ENCODE measurements around the gene SH2D1A.

Gene SH2D1A

GRCh38 chrX:124414281-124414680 is 67.9 kb downstream of the SH2D1A start:
- no peaks in the 10 kb centered on the region for H3K36me3 ChIP-seq (ENCODE audit: insufficient read depth, low read length)
- no peaks in the 10 kb centered on the region for H3K79me2 ChIP-seq (ENCODE audit: insufficient read depth, low read length)
- TF ChIP-seq CTCF (conservative IDR thresholded peaks at IDR 0.05; ENCODE audit: low read length) = no peak
- no peak for TF ChIP-seq EZH2phosphoT487 (IDR thresholded peaks at IDR 0.05; ENCODE audit: borderline replicate concordance)
- H3K27me3 ChIP-seq (ENCODE audit: insufficient read depth, low read length, poor library complexity, severe bottlenecking) = no peaks in the 10 kb centered on the region
- H2AFZ ChIP-seq (ENCODE audit: low read length) = no peak overlapping the region
- no peaks in the 10 kb centered on the region for H3F3A ChIP-seq (ENCODE audit: low read depth)
- H3K9me2 ChIP-seq (replicated peaks; ENCODE audit: low read depth, low read length) = no peaks in the 10 kb centered on the region
- H3K4me1 ChIP-seq (ENCODE audit: insufficient read depth, low read length, poor library complexity, severe bottlenecking) = peaks cover 3% of the 10 kb centered on the region
- H3K9ac ChIP-seq (ENCODE audit: low read depth, low read length, poor library complexity, severe bottlenecking) = no peak overlapping the region
- no peaks in the 10 kb centered on the region for H3K9me3 ChIP-seq (ENCODE audit: insufficient read depth, low read depth, low read length)
- no peak overlapping the region for H3K4me3 ChIP-seq (ENCODE audit: low read length, poor library complexity, severe bottlenecking)
- H3K4me2 ChIP-seq (ENCODE audit: low read depth, low read length, poor library complexity, severe bottlenecking) = no peak overlapping the region
- no peaks in the 10 kb centered on the region for H4K20me1 ChIP-seq (ENCODE audit: insufficient read depth, low read length, poor library complexity, severe bottlenecking)

GRCh38 chrX:124415115-124415800 is 68.9 kb downstream of the SH2D1A start:
- Histone ChIP-seq H3K4me1 (ENCODE audit: insufficient read depth, low read length, poor library complexity, severe bottlenecking) (peaks cover 3% of the 10 kb centered on the region), H3K36me3 (ENCODE audit: insufficient read depth, low read length) (no peaks in the 10 kb centered on the region), H3K27me3 (ENCODE audit: insufficient read depth, low read length, poor library complexity, severe bottlenecking) (no peaks in the 10 kb centered on the region), H3K9ac (ENCODE audit: low read depth, low read length, poor library complexity, severe bottlenecking) (no peak overlapping the region), H4K20me1 (ENCODE audit: insufficient read depth, low read length, poor library complexity, severe bottlenecking) (no peaks in the 10 kb centered on the region), H3K9me2 (replicated peaks; ENCODE audit: low read depth, low read length) (no peaks in the 10 kb centered on the region), H3K9me3 (ENCODE audit: insufficient read depth, low read depth, low read length) (no peaks in the 10 kb centered on the region), H3K4me2 (ENCODE audit: low read depth, low read length, poor library complexity, severe bottlenecking) (no peak overlapping the region), H3F3A (ENCODE audit: low read depth) (no peaks in the 10 kb centered on the region), H3K4me3 (ENCODE audit: low read length, poor library complexity, severe bottlenecking) (no peak overlapping the region), H2AFZ (ENCODE audit: low read length) (no peak overlapping the region), H3K79me2 (ENCODE audit: insufficient read depth, low read length) (no peaks in the 10 kb centered on the region)
- TF ChIP-seq CTCF (conservative IDR thresholded peaks at IDR 0.05; ENCODE audit: low read length) = no peak
- no peak for TF ChIP-seq EZH2phosphoT487 (IDR thresholded peaks at IDR 0.05; ENCODE audit: borderline replicate concordance)

- Histone ChIP-seq H3K36me3 (ENCODE audit: insufficient read depth, low read length) (no peaks in the 10 kb centered on the region), H3K4me1 (ENCODE audit: insufficient read depth, low read length, poor library complexity, severe bottlenecking) (no peaks in the 10 kb centered on the region), H3K9me2 (replicated peaks; ENCODE audit: low read depth, low read length) (no peaks in the 10 kb centered on the region), H3F3A (ENCODE audit: low read depth) (no peaks in the 10 kb centered on the region), H3K79me2 (ENCODE audit: insufficient read depth, low read length) (no peaks in the 10 kb centered on the region), H2AFZ (ENCODE audit: low read length) (no peak overlapping the region), H3K27me3 (ENCODE audit: insufficient read depth, low read length, poor library complexity, severe bottlenecking) (no peaks in the 10 kb centered on the region), H3K4me2 (ENCODE audit: low read depth, low read length, poor library complexity, severe bottlenecking) (no peak overlapping the region), H4K20me1 (ENCODE audit: insufficient read depth, low read length, poor library complexity, severe bottlenecking) (no peaks in the 10 kb centered on the region), H3K4me3 (ENCODE audit: low read length, poor library complexity, severe bottlenecking) (no peak overlapping the region), H3K9ac (ENCODE audit: low read depth, low read length, poor library complexity, severe bottlenecking) (no peak overlapping the region), H3K9me3 (ENCODE audit: insufficient read depth, low read depth, low read length) (no peaks in the 10 kb centered on the region)
- TF ChIP-seq EZH2phosphoT487 (IDR thresholded peaks at IDR 0.05; ENCODE audit: borderline replicate concordance) (no peak), CTCF (conservative IDR thresholded peaks at IDR 0.05; ENCODE audit: low read length) (no peak)
Measured at GRCh38 chrX:124421898-124422655, 75.7 kb downstream of the SH2D1A start.
